D341Med (cell line): ENCODE measurements around the gene NKD2.
"Not testable (repeated sequence)": the region's sequence is repeated elsewhere in the genome, so short reads cannot be mapped to it uniquely, and the experiment has no call there.

Experiments
- DNase-seq: peaks from one replicate; pipeline ENCODE4 v3.0.0; 2012; ENCODE audit warnings: low spot score

NKD2 gene

GRCh38 chr5:1008451-1009358 is at the start of gene NKD2:
TSS of gene NKD2 (plus strand) at chr5:1008802. CDS start at chr5:1009058, 256 bp downstream.
- peak; percentile 92 for DNase-seq

GRCh38 chr5:959581-960531 is 48.7 kb upstream of the NKD2 start:
- DNase-seq, result peak; percentile 24

- DNase-seq, result peak; percentile 19
Measured at GRCh38 chr5:960551-960950, 48.1 kb upstream of the NKD2 start.

GRCh38 chr5:961002-961710 is 47.4 kb upstream of the NKD2 start:
- DNase-seq, result peak; percentile 24

- DNase-seq, result no peak
Measured at GRCh38 chr5:961711-962240, 46.8 kb upstream of the NKD2 start.

GRCh38 chr5:962386-962785 is 46.2 kb upstream of the NKD2 start:
- no peak for DNase-seq

- no peak for DNase-seq
Measured at GRCh38 chr5:962801-963200, 45.8 kb upstream of the NKD2 start.

- no peak for DNase-seq
Measured at GRCh38 chr5:963310-963672, 45.3 kb upstream of the NKD2 start.

GRCh38 chr5:963673-964531 is 44.7 kb upstream of the NKD2 start:
- DNase-seq, result no peak

- DNase-seq, result no peak
Measured at GRCh38 chr5:964821-965220, 43.8 kb upstream of the NKD2 start.

GRCh38 chr5:965604-966344 is 42.8 kb upstream of the NKD2 start:
- no peak for DNase-seq

GRCh38 chr5:966345-966710 is 42.3 kb upstream of the NKD2 start:
- no peak for DNase-seq

- no peak for DNase-seq
Measured at GRCh38 chr5:966941-967340, 41.7 kb upstream of the NKD2 start.

- DNase-seq, result no peak
Measured at GRCh38 chr5:968881-969280, 39.7 kb upstream of the NKD2 start.

- peak; percentile 26 for DNase-seq
Measured at GRCh38 chr5:969408-969839, 39.2 kb upstream of the NKD2 start.

GRCh38 chr5:972575-972974 is 36.0 kb upstream of the NKD2 start:
- DNase-seq, result not testable (repeated sequence)

GRCh38 chr5:976849-977751 is 31.5 kb upstream of the NKD2 start:
- DNase-seq, result peak; percentile 20

GRCh38 chr5:978054-978453 is 30.5 kb upstream of the NKD2 start:
- peak; percentile 24 for DNase-seq

GRCh38 chr5:978693-979092 is 29.9 kb upstream of the NKD2 start:
- DNase-seq, result peak; percentile 21
